Adipocyte (in vitro differentiated cells): ENCODE data around the gene WASF2.
A peak's percentile ranks its signal among the peaks of the same experiment; 100 is the strongest.

Source experiments
- DNase-seq: peaks from one replicate; pipeline ENCODE4 v3.0.0-alpha.2; 2015; ENCODE audit warnings: low read depth
- H3K27me3 ChIP-seq: replicated peaks from 2 replicates; pipeline ENCODE4 v1.7.0; 2013; ENCODE audit warnings: mild to moderate bottlenecking, low read length, moderate library complexity; ENCODE audit not compliant: control insufficient read depth, insufficient read depth
- H3K36me3 ChIP-seq: 2 replicates; pipeline ENCODE4 v1.7.0; 2013; ENCODE audit warnings: low read length, mild to moderate bottlenecking, moderate library complexity; ENCODE audit not compliant: control insufficient read depth, insufficient read depth, severe bottlenecking
- H3K4me1 ChIP-seq: 2 replicates; pipeline ENCODE4 v1.7.0; 2013; ENCODE audit warnings: mild to moderate bottlenecking, low read length, moderate library complexity; ENCODE audit not compliant: control insufficient read depth, insufficient read depth
- H3K4me3 ChIP-seq: 2 replicates; pipeline ENCODE4 v1.7.0; 2013; ENCODE audit warnings: mild to moderate bottlenecking, low read length, moderate library complexity
- H3K9ac ChIP-seq: 2 replicates; pipeline ENCODE4 v1.7.0; 2013; ENCODE audit warnings: mild to moderate bottlenecking, low read length, moderate library complexity
- H3K9me3 ChIP-seq: 2 replicates; pipeline ENCODE4 v1.7.0; 2013; ENCODE audit warnings: mild to moderate bottlenecking, low read length, moderate library complexity; ENCODE audit not compliant: control insufficient read depth

WASF2 gene

DNA sequence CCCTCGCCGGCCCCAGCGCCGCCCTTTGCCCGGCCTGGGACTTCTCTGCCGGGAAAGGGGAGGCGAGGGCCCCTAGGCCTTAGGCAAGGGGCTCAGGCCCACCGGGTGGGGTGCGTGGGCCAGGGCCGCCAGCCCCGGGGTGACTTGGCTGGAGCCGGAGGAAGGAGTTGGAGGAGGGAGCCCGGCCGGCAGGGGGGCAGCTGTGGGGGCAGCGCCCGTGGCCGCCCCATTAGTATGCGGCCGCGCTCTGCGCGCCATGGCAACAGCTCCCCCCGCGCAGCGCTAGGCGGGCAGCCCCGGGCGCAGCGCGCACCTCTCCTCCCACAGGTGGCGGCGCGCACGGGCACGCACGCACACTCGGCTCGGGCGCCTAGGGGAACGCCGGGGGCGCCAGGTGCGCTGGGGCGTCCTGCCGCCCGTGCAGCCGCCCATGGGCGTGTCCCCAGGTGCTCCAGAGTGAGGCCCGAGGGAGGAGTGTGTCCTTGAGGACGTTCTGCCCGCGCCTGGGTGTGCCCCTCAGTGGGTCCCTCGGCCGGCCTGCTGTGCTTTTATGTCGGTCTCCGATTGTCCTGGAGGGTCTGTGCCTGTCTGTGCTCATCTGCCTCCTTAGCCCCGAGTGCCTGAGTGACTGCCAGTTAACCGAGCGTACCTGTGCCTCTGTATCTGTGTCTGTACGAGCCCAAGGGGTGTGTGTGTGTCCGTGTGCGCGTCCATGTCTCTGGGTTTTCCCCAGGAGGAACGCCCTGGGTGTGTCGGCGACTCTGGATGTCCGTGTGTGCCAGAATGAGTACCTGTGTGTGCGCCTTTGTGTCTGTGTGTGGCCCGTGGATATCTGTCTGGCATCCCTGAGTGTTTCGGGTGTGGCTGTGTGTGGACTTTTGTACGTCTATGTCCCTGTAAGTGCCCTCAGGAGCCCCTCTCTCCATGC lies 38.2 kb upstream of the WASF2 start:
- Histone ChIP-seq H3K4me3 (peak overlapping the region; percentile 17), H3K27me3 (no peaks in the 10 kb centered on the region), H3K9me3 (no peaks in the 10 kb centered on the region), H3K9ac (peak overlapping the region; percentile 43), H3K36me3 (peaks cover 11% of the 10 kb centered on the region), H3K4me1 (peaks cover 42% of the 10 kb centered on the region)
- no peak for DNase-seq

DNA sequence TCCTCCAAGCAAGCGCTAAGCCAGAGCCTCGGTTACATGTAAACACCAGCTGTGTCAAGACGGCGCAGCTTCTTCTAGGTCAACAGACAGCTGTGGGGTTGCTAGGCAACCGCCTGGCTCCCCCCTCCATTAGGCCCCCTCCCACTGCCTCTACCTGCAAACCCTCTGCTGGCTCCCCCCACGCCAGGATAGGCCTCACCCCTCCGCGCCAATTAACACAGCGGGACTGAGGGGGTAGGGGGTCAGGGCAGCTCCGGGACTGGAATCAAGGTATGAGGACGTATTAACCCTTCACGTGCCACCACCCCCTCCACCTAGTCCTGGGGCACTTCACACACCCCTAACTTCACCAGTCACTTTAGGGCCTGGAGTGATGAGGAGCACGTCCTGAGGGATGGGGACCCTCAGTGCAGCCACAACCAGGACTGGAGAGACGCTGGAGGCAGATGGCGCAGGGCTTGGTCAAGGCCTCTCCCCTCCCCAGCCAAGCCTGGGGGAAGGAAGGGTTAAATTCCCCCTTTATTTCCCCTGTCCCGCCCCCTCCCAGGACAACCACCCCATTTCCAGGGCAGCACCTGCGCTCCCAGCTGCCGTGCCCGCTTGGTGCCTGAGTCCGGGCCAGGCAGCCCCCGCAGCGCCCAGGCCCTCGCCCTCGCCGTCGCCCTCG lies 37.4 kb upstream of the WASF2 start:
- Histone ChIP-seq H3K9ac (peak overlapping the region; percentile 43), H3K27me3 (no peaks in the 10 kb centered on the region), H3K36me3 (peaks cover 3% of the 10 kb centered on the region), H3K4me3 (no peak overlapping the region), H3K4me1 (peaks cover 50% of the 10 kb centered on the region), H3K9me3 (no peaks in the 10 kb centered on the region)
- DNase-seq, result no peak

DNA sequence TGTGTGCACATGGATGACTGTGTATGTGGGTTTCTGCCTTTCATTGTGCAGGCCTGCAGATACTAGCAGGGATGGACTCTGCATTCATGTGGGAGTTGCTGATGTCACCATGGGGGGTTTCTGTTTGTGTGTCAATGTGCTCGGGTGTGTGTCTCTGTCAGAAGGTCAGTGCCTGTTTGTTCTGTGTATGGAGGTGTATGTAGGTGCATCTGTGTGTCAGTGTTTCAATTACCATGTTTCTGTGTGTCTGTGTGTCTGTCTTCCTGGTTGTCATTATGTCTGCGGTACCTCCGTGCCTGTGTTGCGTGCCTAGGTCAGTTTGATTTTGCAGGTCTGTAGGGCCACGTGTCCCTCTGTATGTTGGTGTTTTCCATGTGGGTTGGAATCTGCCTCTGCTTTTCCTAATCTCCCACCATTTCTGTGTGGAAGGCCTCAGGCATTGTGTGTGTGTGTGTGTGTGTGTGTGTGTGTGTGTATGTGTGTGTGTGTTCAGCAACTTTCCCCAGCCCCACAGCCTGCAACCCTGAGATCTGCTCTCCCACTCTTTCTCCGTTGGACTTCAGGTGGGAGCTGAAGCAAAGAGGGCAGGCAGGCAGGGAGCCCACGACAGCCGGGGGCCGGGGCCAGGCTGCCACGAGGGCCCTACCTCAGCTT lies 36.7 kb upstream of the WASF2 start:
- no peak for DNase-seq
- Histone ChIP-seq H3K4me3 (no peak overlapping the region), H3K4me1 (peaks cover 55% of the 10 kb centered on the region), H3K9ac (peak overlapping the region; percentile 24), H3K27me3 (no peaks in the 10 kb centered on the region), H3K36me3 (no peaks in the 10 kb centered on the region), H3K9me3 (no peaks in the 10 kb centered on the region)

DNA sequence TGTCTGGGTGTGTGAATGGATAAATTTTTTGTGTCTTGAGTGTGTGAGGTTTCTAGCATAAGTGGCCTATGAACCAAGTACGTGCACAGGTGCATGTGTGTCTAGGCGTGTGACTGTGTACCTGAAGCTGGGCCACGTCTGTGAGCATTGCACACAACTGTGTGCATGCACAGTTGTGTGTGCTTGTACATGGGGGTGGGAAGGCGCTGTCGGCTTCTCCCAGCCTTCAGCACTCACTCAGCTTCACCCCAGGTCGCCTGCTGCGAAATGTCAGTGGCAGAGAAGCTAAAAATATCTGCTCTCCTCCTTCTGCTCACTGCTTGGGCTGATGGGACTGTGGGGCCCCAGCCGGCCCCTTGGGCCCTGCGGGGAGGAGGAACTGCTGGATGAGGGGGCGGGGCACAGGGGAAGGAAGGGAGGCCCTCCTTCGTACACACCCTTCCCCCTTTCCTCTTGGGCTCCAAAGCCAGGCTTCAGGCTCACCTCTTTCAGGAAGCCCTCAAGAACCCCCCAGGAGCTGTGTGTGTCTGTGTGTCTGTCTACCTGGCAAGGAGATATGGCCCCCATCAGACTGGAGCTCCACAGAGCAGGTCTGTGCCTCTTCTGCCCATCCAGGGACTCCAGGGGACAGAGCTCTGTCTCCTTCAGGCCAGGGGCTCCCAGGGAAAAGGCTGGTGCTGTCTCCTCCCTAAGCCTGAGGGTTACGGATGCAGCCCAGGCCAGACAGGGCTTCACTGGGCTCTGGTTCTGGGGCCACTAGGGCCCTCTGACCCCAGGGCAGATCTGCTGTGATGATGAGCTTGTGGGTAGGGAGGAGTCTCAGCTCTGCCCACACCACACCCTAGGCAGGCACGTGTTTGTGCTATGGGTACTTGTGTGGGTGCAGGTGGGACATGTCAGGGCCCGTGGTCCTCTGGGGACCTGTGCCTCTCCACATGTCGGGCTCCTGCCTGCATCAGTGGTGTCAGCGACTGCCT lies 35.6 kb upstream of the WASF2 start:
- peak; percentile 76 for DNase-seq
- Histone ChIP-seq H3K9ac (peak overlapping the region; percentile 78), H3K36me3 (no peaks in the 10 kb centered on the region), H3K4me3 (peak overlapping the region; percentile 46), H3K4me1 (peaks cover 62% of the 10 kb centered on the region), H3K9me3 (no peaks in the 10 kb centered on the region), H3K27me3 (no peaks in the 10 kb centered on the region)

GRCh38 chr1:27523337-27524020 lies 33.5 kb upstream of the WASF2 start:
- Histone ChIP-seq H3K4me3 (no peak overlapping the region), H3K36me3 (no peaks in the 10 kb centered on the region), H3K4me1 (peaks cover 50% of the 10 kb centered on the region), H3K9ac (peak overlapping the region; percentile 48), H3K27me3 (no peaks in the 10 kb centered on the region), H3K9me3 (no peaks in the 10 kb centered on the region)
- no peak for DNase-seq

- no peak overlapping the region for H3K4me3 ChIP-seq
- H3K27me3 ChIP-seq, result no peaks in the 10 kb centered on the region
- H3K9ac ChIP-seq, result no peak overlapping the region
- H3K36me3 ChIP-seq, result no peaks in the 10 kb centered on the region
- DNase-seq, result no peak
- H3K9me3 ChIP-seq, result no peaks in the 10 kb centered on the region
- H3K4me1 ChIP-seq, result peaks cover 46% of the 10 kb centered on the region
Measured at GRCh38 chr1:27522432-27523336, 32.7 kb upstream of the WASF2 start.

GRCh38 chr1:27521861-27522431 lies 32.0 kb upstream of the WASF2 start:
- no peak overlapping the region for H3K4me3 ChIP-seq
- peaks cover 42% of the 10 kb centered on the region for H3K4me1 ChIP-seq
- no peak for DNase-seq
- no peak overlapping the region for H3K9ac ChIP-seq
- no peaks in the 10 kb centered on the region for H3K27me3 ChIP-seq
- no peaks in the 10 kb centered on the region for H3K9me3 ChIP-seq
- no peaks in the 10 kb centered on the region for H3K36me3 ChIP-seq

DNA sequence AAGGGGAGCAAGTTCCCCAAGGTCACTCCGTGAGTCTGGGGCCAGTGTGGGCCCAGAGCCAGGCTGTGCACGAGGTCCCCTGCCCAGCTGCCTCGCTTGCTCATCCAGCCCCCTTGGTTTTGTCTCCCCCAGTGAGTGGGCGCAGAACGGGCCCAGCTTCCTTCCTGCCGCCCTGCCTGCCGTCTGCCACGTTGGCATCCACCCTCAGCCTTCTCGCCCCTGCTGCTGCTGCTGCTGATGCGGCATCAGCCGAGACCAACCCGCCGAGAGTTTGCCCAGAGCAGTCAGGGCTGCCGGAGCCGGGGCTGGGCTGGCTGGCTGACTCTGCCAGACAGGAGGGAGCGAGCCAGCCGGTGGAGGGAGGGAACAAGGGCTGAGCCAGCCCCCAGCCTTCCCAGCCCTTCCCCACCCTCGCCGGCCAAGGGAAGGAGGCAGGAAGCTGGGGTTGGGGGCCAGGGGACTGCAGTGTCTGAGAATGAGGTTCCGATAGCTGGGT lies 31.4 kb upstream of the WASF2 start:
- H3K9ac ChIP-seq, result peak overlapping the region; percentile 17
- no peaks in the 10 kb centered on the region for H3K27me3 ChIP-seq
- H3K36me3 ChIP-seq, result no peaks in the 10 kb centered on the region
- peaks cover 42% of the 10 kb centered on the region for H3K4me1 ChIP-seq
- no peak overlapping the region for H3K4me3 ChIP-seq
- H3K9me3 ChIP-seq, result no peaks in the 10 kb centered on the region
- DNase-seq, result no peak

GRCh38 chr1:27520651-27521050 lies 30.7 kb upstream of the WASF2 start:
- no peak for DNase-seq
- Histone ChIP-seq H3K9ac (peak overlapping the region; percentile 17), H3K4me3 (no peak overlapping the region), H3K36me3 (no peaks in the 10 kb centered on the region), H3K9me3 (no peaks in the 10 kb centered on the region), H3K27me3 (no peaks in the 10 kb centered on the region), H3K4me1 (peaks cover 39% of the 10 kb centered on the region)
